HepG2 (cell line): ENCODE data around the gene MAIP1. TPM values are rescaled to one million over a fixed set of nuclear protein-coding genes. Genes with fewer than 3 reads are reported as not detected.

Experiments
- DR1 ChIP-seq: sonication (generic); formaldehyde crosslinking; IDR thresholded peaks from 2 replicates; pipeline ENCODE4 v1.8.0; 2021; ENCODE audit warnings: mild to moderate bottlenecking, missing genetic modification reagents, inconsistent platforms
- EED ChIP-seq: sonication (generic); formaldehyde crosslinking; IDR thresholded peaks from 2 replicates; pipeline ENCODE4 v1.5.0; 2020; ENCODE audit warnings: mild to moderate bottlenecking, missing genetic modification reagents
- KDM2A ChIP-seq: sonication (generic); formaldehyde crosslinking; IDR thresholded peaks from 2 replicates; pipeline ENCODE4 v1.4.0; 2020; ENCODE audit warnings: low read depth, missing genetic modification reagents, borderline replicate concordance
- MLXIP ChIP-seq: sonication (generic); formaldehyde crosslinking; IDR thresholded peaks from 2 replicates; pipeline ENCODE4 v1.9.0; 2021; ENCODE audit warnings: missing genetic modification reagents, borderline replicate concordance
- PCBP1 ChIP-seq: fragments of 200-400 bp; formaldehyde crosslinking; IDR thresholded peaks from 2 replicates; pipeline ENCODE4 v1.6.1; 2017; ENCODE audit warnings: mild to moderate bottlenecking, low read depth, low read length, borderline replicate concordance
- SIN3A ChIP-seq: IDR thresholded peaks from 2 replicates; pipeline ENCODE4 v1.6.1; 2011; ENCODE audit warnings: low read depth, mild to moderate bottlenecking, control low read depth, low read length, borderline replicate concordance
- ZBTB20 ChIP-seq: sonication (generic); formaldehyde crosslinking; IDR thresholded peaks from 2 replicates; pipeline ENCODE4 v1.8.1; 2023; ENCODE audit warnings: missing genetic modification reagents, low read depth, mild to moderate bottlenecking, borderline replicate concordance
- ZBTB37 ChIP-seq: sonication (generic); formaldehyde crosslinking; IDR thresholded peaks from 2 replicates; pipeline ENCODE4 v1.4.0; 2020; ENCODE audit warnings: mild to moderate bottlenecking, missing genetic modification reagents
- ZFP1 ChIP-seq: IDR thresholded peaks from 2 replicates; pipeline ENCODE4 v1.6.1; 2016
- ZFX ChIP-seq: sonication (generic); formaldehyde crosslinking; IDR thresholded peaks from 2 replicates; pipeline ENCODE4 v1.4.0; 2020; ENCODE audit warnings: mild to moderate bottlenecking, low read depth, missing genetic modification reagents, moderate library complexity
- ZNF121 ChIP-seq: sonication (generic); formaldehyde crosslinking; IDR thresholded peaks from 2 replicates; pipeline ENCODE4 v1.5.0; 2020; ENCODE audit warnings: mild to moderate bottlenecking, missing genetic modification reagents
- ZNF24 ChIP-seq: fragments of 450-650 bp; IDR thresholded peaks from 2 replicates; pipeline ENCODE4 v1.6.1; 2017; ENCODE audit warnings: antibody characterized with exemption, mild to moderate bottlenecking
- ZNF337 ChIP-seq: sonication (generic); formaldehyde crosslinking; IDR thresholded peaks from 2 replicates; pipeline ENCODE4 v1.5.1; 2020; ENCODE audit warnings: missing genetic modification reagents, low read depth, mild to moderate bottlenecking, borderline replicate concordance
- ZNF512B ChIP-seq: sonication (generic); formaldehyde crosslinking; IDR thresholded peaks from 2 replicates; pipeline ENCODE4 v1.5.1; 2020; ENCODE audit warnings: missing genetic modification reagents, mild to moderate bottlenecking, borderline replicate concordance
- ZNF558 ChIP-seq: sonication (generic); formaldehyde crosslinking; IDR thresholded peaks from 2 replicates; pipeline ENCODE4 v1.9.0; 2022; ENCODE audit warnings: mild to moderate bottlenecking, missing genetic modification reagents, borderline replicate concordance
- ZNF576 ChIP-seq: sonication (generic); formaldehyde crosslinking; IDR thresholded peaks from 2 replicates; pipeline ENCODE4 v1.4.0; 2020; ENCODE audit warnings: mild to moderate bottlenecking, missing genetic modification reagents
- ZNF598 ChIP-seq: sonication (generic); formaldehyde crosslinking; IDR thresholded peaks from 2 replicates; pipeline ENCODE4 v1.5.1; 2020; ENCODE audit warnings: mild to moderate bottlenecking, missing genetic modification reagents, borderline replicate concordance
- ZNF672 ChIP-seq: sonication (generic); formaldehyde crosslinking; IDR thresholded peaks from 2 replicates; pipeline ENCODE4 v1.8.1; 2022; ENCODE audit warnings: missing genetic modification reagents
- ZNF816 ChIP-seq: sonication (generic); formaldehyde crosslinking; IDR thresholded peaks from 2 replicates; pipeline ENCODE4 v1.8.0; 2022; ENCODE audit warnings: missing genetic modification reagents, mild to moderate bottlenecking, borderline replicate concordance
- polyA plus RNA-seq, 8 experiments: library from polyadenylated mRNA; depleted of rRNA in 3 of 8; stranded (reverse) in 7 of 8; unstranded in 1 of 8; fragments of >200 nt; fragmentation: Illumina TruSeq in 4 of 8; extraction: Trizol in 4 of 8; gene quantifications; 2 replicates each; pipeline versions ENCODE4 v1.2.1 to v1.2.3, GENCODE V29; 2011 to 2016; ENCODE audit warnings: low read depth in 4 of 8, missing spikeins in 1 of 8, mixed read lengths in 1 of 8; ENCODE audit not compliant: insufficient read depth in 1 of 8
- total RNA-seq, 5 experiments: library from RNA; depleted of rRNA; stranded (reverse); fragments of >200 nt; fragmentation: Illumina TruSeq; extraction: Trizol; gene quantifications; 2 replicates each; pipeline ENCODE4 v1.2.3, GENCODE V29; 2016; ENCODE audit warnings: low read depth in 1 of 5
- TF ChIP-seq, protein P1 (sequence below): sonication (generic); formaldehyde crosslinking; IDR thresholded peaks from 2 replicates; pipeline ENCODE4 v1.4.0; 2020; ENCODE audit warnings: missing genetic modification reagents

The MAIP1 gene
- total and polyA plus RNA-seq, 2 of the 13 experiments (the other 11 are each of a cell fraction or from before 2014, with no cell fraction given), result 22.3 to 72.9 TPM

GRCh38 chr2:199956062-199956380 is 639 bp downstream of the MAIP1 start (continued):
- TF ChIP-seq ZNF512B (CRISPR knock-in tag) (0 out of 2 replicates have a peak, but pooled peaks have one; percentile 29), ZNF672 (CRISPR knock-in tag) (0 out of 2 replicates have a peak, but pooled peaks have one; percentile 13), ZFX (CRISPR knock-in tag) (peak; percentile 8), ZNF598 (CRISPR knock-in tag) (0 out of 2 replicates have a peak, but pooled peaks have one; percentile 2), ZNF121 (CRISPR knock-in tag) (no peak), PCBP1 (no peak), DR1 (CRISPR knock-in tag) (no peak), ZNF337 (CRISPR knock-in tag) (peak; percentile 3; the same call in 1 of the 2 replicates), ZFP1 (no peak), SIN3A (no peak), MLXIP (CRISPR knock-in tag) (no peak), EED (no peak), ZBTB37 (CRISPR knock-in tag) (0 out of 2 replicates have a peak, but pooled peaks have one; percentile 11), ZNF558 (CRISPR knock-in tag) (0 out of 2 replicates have a peak, but pooled peaks have one; percentile 6), ZBTB20 (CRISPR knock-in tag) (no peak), ZNF816 (no peak), KDM2A (no peak), ZNF576 (CRISPR knock-in tag) (0 out of 2 replicates have a peak, but pooled peaks have one; percentile 63), ZNF24 (0 out of 2 replicates have a peak, but pooled peaks have one; percentile 13)
- TF ChIP-seq, protein P1, sequence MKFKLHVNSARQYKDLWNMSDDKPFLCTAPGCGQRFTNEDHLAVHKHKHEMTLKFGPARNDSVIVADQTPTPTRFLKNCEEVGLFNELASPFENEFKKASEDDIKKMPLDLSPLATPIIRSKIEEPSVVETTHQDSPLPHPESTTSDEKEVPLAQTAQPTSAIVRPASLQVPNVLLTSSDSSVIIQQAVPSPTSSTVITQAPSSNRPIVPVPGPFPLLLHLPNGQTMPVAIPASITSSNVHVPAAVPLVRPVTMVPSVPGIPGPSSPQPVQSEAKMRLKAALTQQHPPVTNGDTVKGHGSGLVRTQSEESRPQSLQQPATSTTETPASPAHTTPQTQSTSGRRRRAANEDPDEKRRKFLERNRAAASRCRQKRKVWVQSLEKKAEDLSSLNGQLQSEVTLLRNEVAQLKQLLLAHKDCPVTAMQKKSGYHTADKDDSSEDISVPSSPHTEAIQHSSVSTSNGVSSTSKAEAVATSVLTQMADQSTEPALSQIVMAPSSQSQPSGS (CRISPR knock-in tag), result no peak
